Fibroblast of the aortic adventitia (primary cell): ENCODE results near the gene ASNS. TPM values are rescaled to one million over a fixed set of nuclear protein-coding genes. Genes with fewer than 3 reads are reported as not detected.
A peak's percentile ranks its signal among the peaks of the same experiment; 100 is the strongest.
"Not testable (repeated sequence)": the region's sequence is repeated elsewhere in the genome, so short reads cannot be mapped to it uniquely, and the experiment has no call there.

Experiments
- DNase-seq: peaks from one replicate; pipeline ENCODE4 v3.0.0-alpha.2; 2010; ENCODE audit warnings: low read depth
- H3K4me3 ChIP-seq: 2 replicates; pipeline ENCODE4 v1.5.1; 2011; ENCODE audit warnings: low read depth, mild to moderate bottlenecking, control low read depth, low read length, moderate library complexity
- CTCF ChIP-seq: IDR thresholded peaks from 2 replicates; pipeline ENCODE4 v1.5.1; 2011; ENCODE audit warnings: mild to moderate bottlenecking, low read length, control low read depth, inconsistent platforms; ENCODE audit not compliant: insufficient read depth
- total RNA-seq: library from RNA; depleted of rRNA; stranded (reverse); fragments of >200 nt; gene quantifications from 2 replicates; pipeline ENCODE4 v1.2.3, GENCODE V29; 2012; ENCODE audit warnings: low replicate concordance

The ASNS gene
- total RNA-seq = 38.4 and 154 TPM in 2 replicates

DNA sequence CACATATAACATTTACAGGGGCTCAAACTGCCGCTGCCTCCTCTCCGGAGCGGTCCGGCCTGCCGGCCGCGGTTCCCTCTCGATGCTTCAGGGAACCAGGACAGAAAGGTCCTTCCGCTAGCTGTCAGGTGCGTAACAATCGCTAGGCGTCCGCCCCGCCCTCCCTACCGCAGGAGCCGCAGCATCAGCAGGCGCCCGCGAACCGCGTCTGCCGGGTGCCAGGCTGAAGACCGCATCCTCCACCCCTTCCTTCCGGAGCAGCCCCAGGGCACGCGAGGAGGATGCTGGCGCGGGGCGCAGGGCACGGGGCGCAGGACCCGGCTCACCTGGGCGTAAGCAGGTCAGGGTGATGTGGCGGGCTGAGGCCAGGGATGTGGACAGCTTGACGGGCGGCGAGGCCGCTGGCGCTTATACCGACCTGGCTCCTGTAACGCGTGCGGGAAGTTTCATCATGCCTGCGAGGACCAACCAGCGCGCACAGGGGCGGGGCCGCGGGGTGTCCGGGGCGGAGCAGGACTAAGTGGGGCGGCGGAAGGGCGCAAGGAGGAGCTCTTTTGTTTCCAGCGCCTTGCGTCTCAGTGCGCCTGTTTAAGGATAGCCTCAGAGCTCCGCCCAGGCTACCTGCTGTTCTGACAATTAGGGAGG is at the start of gene ASNS:
TSS of gene ASNS (minus strand) at position 384 of the 645 bp plus-strand sequence. CDS start 3,252 bp downstream, outside the sequence.
- DNase-seq = peak; percentile 90
- TF ChIP-seq CTCF = no peak
- H3K4me3 ChIP-seq = peak within 1 kb of the TSS; percentile 93

DNA sequence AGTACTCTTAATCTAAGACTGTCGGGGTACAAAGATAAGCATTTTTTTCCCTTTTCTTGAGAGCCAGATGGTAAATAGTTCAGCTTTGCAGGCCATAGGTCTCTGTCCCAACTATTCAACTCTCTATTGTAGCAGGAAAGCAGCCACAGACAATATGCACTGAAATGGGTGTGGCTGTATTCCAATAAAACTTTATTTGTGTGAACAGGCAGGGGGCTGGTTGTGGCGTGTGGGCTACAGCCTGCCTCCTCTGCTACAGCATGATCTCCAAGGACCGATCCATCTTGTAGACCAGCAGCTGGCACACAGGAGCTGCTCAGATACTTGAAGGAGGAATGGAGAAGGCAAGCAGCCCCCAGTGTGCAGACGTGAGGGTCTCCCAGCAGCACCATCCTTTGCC is 49.0 kb upstream of the ASNS start:
- not testable (repeated sequence) for DNase-seq, H3K4me3 ChIP-seq

DNA sequence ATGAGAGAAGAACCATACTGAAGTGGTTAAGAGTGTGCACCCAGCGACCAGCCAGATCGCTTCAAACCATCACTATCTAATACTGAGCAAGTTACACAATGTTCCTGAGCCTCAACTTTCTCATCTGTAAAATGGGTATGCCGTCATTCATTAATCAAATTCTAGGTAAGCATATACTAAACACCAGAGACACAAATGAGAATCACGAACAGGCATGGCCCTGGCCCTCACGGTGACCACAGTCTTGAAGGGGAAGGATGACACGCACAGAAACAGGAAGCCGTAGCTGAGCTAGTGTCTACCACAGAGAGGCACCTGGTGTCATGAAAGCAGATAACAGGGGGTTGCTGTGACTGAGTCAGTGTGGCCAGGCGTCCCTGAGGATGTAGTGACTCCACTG is 43.1 kb upstream of the ASNS start:
- not testable (repeated sequence) for DNase-seq, H3K4me3 ChIP-seq

- not testable (repeated sequence) for H3K4me3 ChIP-seq, DNase-seq
Measured at GRCh38 chr7:97912294-97912693, 40.1 kb upstream of the ASNS start.

- not testable (repeated sequence) for H3K4me3 ChIP-seq
Measured at GRCh38 chr7:97896893-97897292, 24.7 kb upstream of the ASNS start.

DNA sequence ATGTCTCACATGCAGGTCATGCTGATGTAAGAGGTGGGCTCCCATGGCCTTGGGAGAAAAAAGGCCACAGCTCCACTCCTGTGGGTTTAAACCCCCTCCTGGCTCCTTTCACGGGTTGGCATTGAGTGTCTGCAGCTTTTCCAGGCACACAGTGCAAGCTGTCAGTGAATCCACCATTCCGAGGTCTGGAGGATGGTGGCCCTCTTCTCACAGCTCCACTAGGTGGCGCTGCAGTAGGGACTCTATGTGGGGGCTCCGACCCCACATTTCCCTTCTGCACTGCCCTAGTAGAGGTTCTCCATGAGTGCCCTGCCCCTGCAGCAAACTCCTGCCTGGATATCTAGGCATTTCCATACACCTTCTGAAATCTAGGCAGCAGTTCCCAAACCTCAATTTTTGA is 19.5 kb upstream of the ASNS start:
- H3K4me3 ChIP-seq, DNase-seq: not testable (repeated sequence)

More at GRCh38 chr7:97896893-97897292, 24.7 kb upstream of the ASNS start:
- DNase-seq = not testable (repeated sequence)

DNA sequence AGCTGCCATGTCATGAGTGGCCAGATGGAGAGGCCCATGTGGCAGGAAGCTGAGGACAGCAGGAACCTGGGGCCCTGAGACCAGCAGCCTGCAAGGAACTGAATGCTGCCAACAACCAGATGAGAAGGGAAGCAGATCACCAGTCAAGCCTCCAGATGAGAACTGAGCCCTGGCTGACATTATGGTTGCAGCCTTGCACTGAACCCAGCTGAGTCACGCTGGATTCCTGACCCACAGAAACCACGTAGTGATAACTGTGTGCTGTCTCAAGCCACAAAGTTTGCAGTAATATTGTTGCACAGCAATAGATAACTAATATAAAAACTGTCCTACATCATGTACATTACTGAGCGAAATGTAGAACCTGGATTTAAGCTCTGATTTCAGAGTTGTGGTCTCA is 7.3 kb upstream of the ASNS start:
- not testable (repeated sequence) for DNase-seq, H3K4me3 ChIP-seq

- DNase-seq, H3K4me3 ChIP-seq: not testable (repeated sequence)
Measured at GRCh38 chr7:97874894-97875293, 2.7 kb upstream of the ASNS start.

GRCh38 chr7:97873606-97874005 is 1.4 kb upstream of the ASNS start:
- TF ChIP-seq CTCF = no peak
- DNase-seq = no peak
- no peak overlapping the region for H3K4me3 ChIP-seq

DNA sequence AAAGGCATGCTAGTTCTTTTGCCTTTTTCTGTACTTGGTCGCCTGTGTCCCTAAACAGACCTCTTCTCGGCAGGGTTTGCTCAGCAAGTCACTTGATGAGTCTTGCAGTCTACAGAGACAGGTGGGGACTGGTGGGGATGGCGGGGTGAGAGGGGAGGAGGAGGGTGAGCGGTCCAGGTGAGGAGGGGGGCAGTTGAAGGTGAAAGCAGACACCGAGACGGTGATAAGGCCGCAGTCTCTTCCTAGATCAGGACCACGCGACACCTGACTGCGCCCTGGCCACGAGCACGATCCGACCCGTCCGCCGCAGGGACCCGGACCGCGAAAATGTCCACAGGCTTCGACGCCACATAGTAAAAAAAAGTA is 566 bp downstream of the ASNS start:
- TF ChIP-seq CTCF = no peak
- DNase-seq = no peak
- H3K4me3 ChIP-seq = peak overlapping the region; percentile 93

GRCh38 chr7:97868788-97869187 is 3.4 kb downstream of the ASNS start:
- H3K4me3 ChIP-seq = no peak overlapping the region
- TF ChIP-seq CTCF = no peak
- DNase-seq = no peak
